ENCODE results near the gene MRPL33. TPM values are rescaled to one million over a fixed set of nuclear protein-coding genes. Genes with fewer than 3 reads are reported as not detected.

Gene MRPL33
- total RNA-seq, 1 experiment from 2014 or later, result 86.3 TPM

GRCh38 chr2:27795093-27795834 is 23.7 kb downstream of the MRPL33 start:
- no peaks in the 10 kb centered on the region for H3K9me3 ChIP-seq (ENCODE audit: insufficient read depth, low read depth)
- H3K27me3 ChIP-seq (ENCODE audit: insufficient read depth, low read depth), result no peaks in the 10 kb centered on the region
- CTCF ChIA-PET, result no interaction called here
- no peaks in the 10 kb centered on the region for H4K20me1 ChIP-seq (ENCODE audit: insufficient read depth)
- no peak overlapping the region for H2AFZ ChIP-seq
- peaks cover 38% of the 10 kb centered on the region for H3K4me1 ChIP-seq (replicated peaks; ENCODE audit: insufficient read depth)
- DNase-seq, result no peak
- H3K36me3 ChIP-seq (ENCODE audit: low read depth), result no peaks in the 10 kb centered on the region
- no TSS peak for BruUV-seq (replicated peaks)
- H3F3A ChIP-seq (ENCODE audit: insufficient read depth, low read depth), result peaks cover 25% of the 10 kb centered on the region
- H3K27ac ChIP-seq, result no peak overlapping the region
- H3K4me3 ChIP-seq, result no peak overlapping the region
- TF ChIP-seq EZH2 (IDR thresholded peaks at IDR 0.05; ENCODE audit: low read depth) (no peak), CTCF (conservative IDR thresholded peaks at IDR 0.05) (no peak)
- POLR2A ChIA-PET (ENCODE audit: unreplicated experiment), result no interaction called here
- H3K79me2 ChIP-seq (ENCODE audit: low read depth), result no peaks in the 10 kb centered on the region
- intact Hi-C loops (cut with micrococcal nuclease; ENCODE audit: unreplicated experiment), result no loop called here
- H3K9me2 ChIP-seq (ENCODE audit: insufficient read depth), result peaks cover 9% of the 10 kb centered on the region; the same call in 1 of the 2 replicates
- H3K4me2 ChIP-seq, result no peak overlapping the region

DNA sequence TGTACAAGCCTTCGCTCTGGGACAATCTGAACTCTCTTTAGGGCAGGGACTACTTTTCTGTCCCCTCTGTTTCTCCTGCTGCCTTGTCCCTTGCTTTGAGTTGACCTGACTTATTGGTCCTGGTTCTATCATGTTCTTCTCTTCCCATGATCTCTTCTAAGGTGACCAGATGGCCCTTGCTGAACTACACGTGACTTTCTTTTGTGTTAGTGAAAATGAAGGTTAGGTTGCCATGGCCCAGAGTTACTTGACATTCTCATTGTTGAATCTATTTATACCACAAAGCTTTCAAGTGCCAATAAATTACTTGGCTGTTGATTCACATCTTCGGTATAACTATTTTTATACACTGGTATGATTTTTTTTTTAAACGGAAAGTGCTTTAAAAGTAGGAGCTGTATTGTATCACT is 24.4 kb downstream of the MRPL33 start:
- Histone ChIP-seq H3K4me1 (replicated peaks; ENCODE audit: insufficient read depth) (peaks cover 44% of the 10 kb centered on the region), H3K79me2 (ENCODE audit: low read depth) (no peaks in the 10 kb centered on the region), H3K4me2 (no peak overlapping the region), H3K9me2 (ENCODE audit: insufficient read depth) (peaks cover 9% of the 10 kb centered on the region; the same call in 1 of the 2 replicates), H3F3A (ENCODE audit: insufficient read depth, low read depth) (peaks cover 31% of the 10 kb centered on the region), H3K27ac (no peak overlapping the region), H3K27me3 (ENCODE audit: insufficient read depth, low read depth) (no peaks in the 10 kb centered on the region), H3K36me3 (ENCODE audit: low read depth) (no peaks in the 10 kb centered on the region), H4K20me1 (ENCODE audit: insufficient read depth) (no peaks in the 10 kb centered on the region), H3K9me3 (ENCODE audit: insufficient read depth, low read depth) (no peaks in the 10 kb centered on the region), H3K4me3 (no peak overlapping the region), H2AFZ (no peak overlapping the region)
- ChIA-PET CTCF (interaction anchor here (0.7 kb wide), 1 partner anchor 122 kb away, joined by 9 read pairs; no protein-coding TSS in a partner anchor), POLR2A (ENCODE audit: unreplicated experiment) (no interaction called here)
- no peak for TF ChIP-seq CTCF (conservative IDR thresholded peaks at IDR 0.05)
- no peak for TF ChIP-seq EZH2 (IDR thresholded peaks at IDR 0.05; ENCODE audit: low read depth)
- no peak for DNase-seq
- no TSS peak for BruUV-seq (replicated peaks)
- intact Hi-C loops (cut with micrococcal nuclease; ENCODE audit: unreplicated experiment), result no loop called here

DNA sequence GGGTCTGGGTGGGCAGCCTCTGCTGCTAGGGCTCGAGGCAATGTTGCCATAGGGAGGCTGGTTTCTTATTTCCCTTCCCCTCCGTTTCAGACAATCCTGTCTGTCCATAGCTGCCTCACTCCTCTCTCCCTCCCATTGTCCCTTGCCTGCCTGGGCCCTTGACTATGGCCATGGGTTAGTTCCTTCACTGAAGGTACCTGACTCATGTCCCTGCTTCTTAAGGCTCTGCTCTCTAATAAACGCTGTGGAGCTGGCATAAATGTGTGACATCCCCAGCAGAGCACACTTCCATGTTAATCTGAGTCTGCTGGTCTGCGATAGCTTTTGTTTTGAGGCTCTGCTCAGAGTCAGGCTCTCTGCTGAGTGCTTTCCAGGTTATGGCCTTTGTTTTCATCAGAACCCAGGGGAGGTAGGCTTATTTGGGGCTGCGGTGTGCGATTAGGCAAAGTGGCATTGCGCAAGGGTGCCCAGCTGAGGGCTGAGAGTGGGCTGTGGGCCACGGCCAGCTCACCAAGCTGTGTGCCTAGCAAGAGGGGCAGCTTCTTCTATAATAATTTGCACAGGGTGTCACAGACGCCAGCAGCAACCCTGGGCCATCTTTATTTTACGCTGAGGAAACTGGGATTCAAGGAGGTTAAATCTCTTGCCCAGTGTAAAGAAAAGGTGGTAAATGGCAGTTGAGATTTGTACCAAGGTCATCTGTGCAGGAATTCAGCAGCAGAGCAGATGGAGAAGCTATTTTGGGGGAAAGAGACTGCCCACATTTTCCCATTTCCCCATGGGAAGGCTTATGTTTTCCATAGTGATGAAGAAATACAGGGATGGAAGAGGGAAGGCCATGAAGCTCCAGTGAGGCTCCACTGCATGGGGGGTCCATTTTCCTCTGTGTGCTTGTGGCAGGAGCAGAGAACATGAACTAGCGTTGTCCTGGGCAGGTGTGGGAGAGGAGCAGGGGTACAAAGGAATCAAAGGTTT is 25.6 kb downstream of the MRPL33 start:
- Histone ChIP-seq H3K4me3 (no peak overlapping the region), H3K9me3 (ENCODE audit: insufficient read depth, low read depth) (no peaks in the 10 kb centered on the region), H3K9me2 (ENCODE audit: insufficient read depth) (peaks cover 8% of the 10 kb centered on the region; the same call in 1 of the 2 replicates), H3K79me2 (ENCODE audit: low read depth) (no peaks in the 10 kb centered on the region), H3K27me3 (ENCODE audit: insufficient read depth, low read depth) (no peaks in the 10 kb centered on the region), H3F3A (ENCODE audit: insufficient read depth, low read depth) (peaks cover 38% of the 10 kb centered on the region), H3K4me2 (no peak overlapping the region), H4K20me1 (ENCODE audit: insufficient read depth) (no peaks in the 10 kb centered on the region), H3K27ac (no peak overlapping the region), H3K4me1 (replicated peaks; ENCODE audit: insufficient read depth) (peaks cover 49% of the 10 kb centered on the region), H2AFZ (no peak overlapping the region), H3K36me3 (ENCODE audit: low read depth) (no peaks in the 10 kb centered on the region)
- BruUV-seq (replicated peaks), result no TSS peak
- intact Hi-C loops (cut with micrococcal nuclease; ENCODE audit: unreplicated experiment), result no loop called here
- no peak for TF ChIP-seq EZH2 (IDR thresholded peaks at IDR 0.05; ENCODE audit: low read depth)
- DNase-seq, result no peak
- POLR2A ChIA-PET (ENCODE audit: unreplicated experiment), result no interaction called here
- CTCF ChIA-PET, result interaction anchor here (0.6 kb wide), 1 partner anchor 46 kb away, joined by 4 read pairs; no protein-coding TSS in a partner anchor
